Body of pancreas (tissue), 4 donors: ENCODE measurements around the gene C20orf96.

Source experiments
- POLR2A ChIP-seq, 3 donors: fragments of 450-650 bp; IDR thresholded peaks; one replicate each; pipeline ENCODE4 v1.6.1; 2016; ENCODE audit warnings: antibody characterized with exemption in 3 of 3, mild to moderate bottlenecking in 2 of 3
- TF ChIP-seq, protein P1 (sequence below), 7 experiments: fragments of 450-650 bp in 4 of 7; fragments of 200-600 bp in 3 of 7; sonication (generic) in 3 of 7; IDR thresholded peaks; one replicate each; pipeline ENCODE4 v1.5.1; 2016 to 2019; ENCODE audit warnings: antibody characterized with exemption in 7 of 7

DNA sequence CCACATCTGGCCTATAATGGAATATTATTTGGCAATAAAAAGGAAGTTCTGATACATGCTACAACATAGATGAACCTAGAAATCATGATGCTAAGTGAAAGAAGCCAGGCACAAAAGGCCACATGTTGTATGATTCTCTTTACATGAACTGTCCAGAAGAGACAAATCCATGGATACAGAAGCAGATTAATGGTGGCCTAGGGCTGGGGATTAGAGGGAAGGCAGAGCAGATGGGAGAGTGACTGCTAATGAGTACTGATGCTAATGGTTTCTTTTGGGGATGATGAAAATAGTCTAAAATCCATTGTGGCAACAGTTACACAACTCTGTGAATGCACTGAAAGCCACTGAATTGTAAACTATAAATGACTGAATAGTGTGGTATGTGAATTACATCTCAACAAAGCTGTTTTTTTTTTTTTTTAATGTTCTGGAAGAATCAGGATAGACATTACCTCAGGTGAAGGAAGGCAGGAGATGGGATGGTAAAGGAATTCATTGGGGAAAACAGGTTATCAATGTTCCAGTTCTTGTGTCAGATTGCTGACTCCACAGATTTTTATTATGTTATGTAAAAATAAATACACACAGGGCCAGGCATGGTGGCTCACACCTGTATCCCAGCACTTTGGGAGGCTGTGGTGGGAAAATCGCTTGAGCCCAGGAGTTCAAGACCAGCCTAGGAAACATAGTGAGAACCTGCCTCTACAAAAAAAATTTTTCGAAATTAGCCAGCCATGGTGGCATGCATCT, 25.9 kb upstream of the C20orf96 start:
- TF ChIP-seq, protein P1, sequence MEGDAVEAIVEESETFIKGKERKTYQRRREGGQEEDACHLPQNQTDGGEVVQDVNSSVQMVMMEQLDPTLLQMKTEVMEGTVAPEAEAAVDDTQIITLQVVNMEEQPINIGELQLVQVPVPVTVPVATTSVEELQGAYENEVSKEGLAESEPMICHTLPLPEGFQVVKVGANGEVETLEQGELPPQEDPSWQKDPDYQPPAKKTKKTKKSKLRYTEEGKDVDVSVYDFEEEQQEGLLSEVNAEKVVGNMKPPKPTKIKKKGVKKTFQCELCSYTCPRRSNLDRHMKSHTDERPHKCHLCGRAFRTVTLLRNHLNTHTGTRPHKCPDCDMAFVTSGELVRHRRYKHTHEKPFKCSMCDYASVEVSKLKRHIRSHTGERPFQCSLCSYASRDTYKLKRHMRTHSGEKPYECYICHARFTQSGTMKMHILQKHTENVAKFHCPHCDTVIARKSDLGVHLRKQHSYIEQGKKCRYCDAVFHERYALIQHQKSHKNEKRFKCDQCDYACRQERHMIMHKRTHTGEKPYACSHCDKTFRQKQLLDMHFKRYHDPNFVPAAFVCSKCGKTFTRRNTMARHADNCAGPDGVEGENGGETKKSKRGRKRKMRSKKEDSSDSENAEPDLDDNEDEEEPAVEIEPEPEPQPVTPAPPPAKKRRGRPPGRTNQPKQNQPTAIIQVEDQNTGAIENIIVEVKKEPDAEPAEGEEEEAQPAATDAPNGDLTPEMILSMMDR (IDR thresholded peaks at IDR 0.05) = no peak
- TF ChIP-seq POLR2A (IDR thresholded peaks at IDR 0.05) = no peak
